Spleen (tissue), 7 donors: ENCODE results near the gene ARHGEF39.

Experiments used
- POLR2A ChIP-seq, 3 donors: fragments of 450-650 bp; IDR thresholded peaks; one replicate each; pipeline ENCODE4 v1.5.1; 2017; ENCODE audit warnings: antibody characterized with exemption in 3 of 3, mild to moderate bottlenecking in 1 of 3
- TF ChIP-seq, protein P1 (sequence below), 11 experiments: fragments of 200-600 bp in 7 of 11; fragments of 450-650 bp in 4 of 11; sonication (generic) in 4 of 11; IDR thresholded peaks in 8 of 11; conservative IDR thresholded peaks in 3 of 11; 1 replicate in 7 of 11; 2 replicates in 4 of 11; pipeline versions ENCODE4 v1.4.0 to v1.8.0; 2016 to 2021; ENCODE audit warnings: antibody characterized with exemption in 11 of 11, inconsistent platforms in 4 of 11, mild to moderate bottlenecking in 1 of 11
- donor health status: DM: no; HTN: no; CAD: no; lungs with moderate emphysema.
- donor health status: DM: no; HTN: no; CAD: no.
- donor health status: DM: no; HTN: no; CAD: no.

DNA sequence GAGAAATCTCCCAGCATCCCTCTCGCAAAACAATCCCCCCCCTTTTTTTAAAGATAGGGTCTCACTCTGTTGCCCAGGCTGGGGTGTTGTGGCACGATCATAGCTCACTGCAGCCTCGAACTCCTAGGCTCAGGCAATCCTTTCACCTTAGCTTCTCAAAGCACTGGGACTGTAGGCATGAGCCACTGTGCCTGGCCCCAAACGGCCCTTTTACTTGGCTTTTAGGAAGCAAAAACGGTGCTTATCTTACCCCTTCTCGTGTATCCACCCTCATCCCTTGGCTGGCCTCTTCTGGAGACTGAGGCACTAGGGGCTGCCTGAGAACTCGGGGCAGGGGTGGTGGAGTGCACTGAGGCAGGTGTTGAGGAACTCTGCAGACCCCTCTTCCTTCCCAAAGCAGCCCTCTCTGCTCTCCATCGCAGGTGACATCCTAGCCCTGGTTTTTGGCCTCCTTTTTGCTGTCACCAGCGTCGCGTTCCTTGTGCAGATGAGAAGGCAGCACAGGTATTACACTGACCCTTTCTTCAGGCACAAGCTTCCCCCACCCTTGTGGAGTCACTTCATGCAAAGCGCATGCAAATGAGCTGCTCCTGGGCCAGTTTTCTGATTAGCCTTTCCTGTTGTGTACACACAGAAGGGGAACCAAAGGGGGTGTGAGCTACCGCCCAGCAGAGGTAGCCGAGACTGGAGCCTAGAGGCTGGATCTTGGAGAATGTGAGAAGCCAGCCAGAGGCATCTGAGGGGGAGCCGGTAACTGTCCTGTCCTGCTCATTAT, 15.5 kb upstream of the ARHGEF39 start:
- TF ChIP-seq, protein P1, sequence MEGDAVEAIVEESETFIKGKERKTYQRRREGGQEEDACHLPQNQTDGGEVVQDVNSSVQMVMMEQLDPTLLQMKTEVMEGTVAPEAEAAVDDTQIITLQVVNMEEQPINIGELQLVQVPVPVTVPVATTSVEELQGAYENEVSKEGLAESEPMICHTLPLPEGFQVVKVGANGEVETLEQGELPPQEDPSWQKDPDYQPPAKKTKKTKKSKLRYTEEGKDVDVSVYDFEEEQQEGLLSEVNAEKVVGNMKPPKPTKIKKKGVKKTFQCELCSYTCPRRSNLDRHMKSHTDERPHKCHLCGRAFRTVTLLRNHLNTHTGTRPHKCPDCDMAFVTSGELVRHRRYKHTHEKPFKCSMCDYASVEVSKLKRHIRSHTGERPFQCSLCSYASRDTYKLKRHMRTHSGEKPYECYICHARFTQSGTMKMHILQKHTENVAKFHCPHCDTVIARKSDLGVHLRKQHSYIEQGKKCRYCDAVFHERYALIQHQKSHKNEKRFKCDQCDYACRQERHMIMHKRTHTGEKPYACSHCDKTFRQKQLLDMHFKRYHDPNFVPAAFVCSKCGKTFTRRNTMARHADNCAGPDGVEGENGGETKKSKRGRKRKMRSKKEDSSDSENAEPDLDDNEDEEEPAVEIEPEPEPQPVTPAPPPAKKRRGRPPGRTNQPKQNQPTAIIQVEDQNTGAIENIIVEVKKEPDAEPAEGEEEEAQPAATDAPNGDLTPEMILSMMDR (IDR thresholded peaks at IDR 0.05 in 8 of 11, conservative IDR thresholded peaks at IDR 0.05 in 3 of 11) = no peak
- no peak for TF ChIP-seq POLR2A (IDR thresholded peaks at IDR 0.05)
